ENCODE measurements around the gene TYMP. TPM values are rescaled to one million over a fixed set of nuclear protein-coding genes. Genes with fewer than 3 reads are reported as not detected.

The TYMP gene
- total and polyA plus RNA-seq, 2 of the 4 experiments (the other 2 are of a cell fraction), result 0.18 to 0.74 TPM

DNA sequence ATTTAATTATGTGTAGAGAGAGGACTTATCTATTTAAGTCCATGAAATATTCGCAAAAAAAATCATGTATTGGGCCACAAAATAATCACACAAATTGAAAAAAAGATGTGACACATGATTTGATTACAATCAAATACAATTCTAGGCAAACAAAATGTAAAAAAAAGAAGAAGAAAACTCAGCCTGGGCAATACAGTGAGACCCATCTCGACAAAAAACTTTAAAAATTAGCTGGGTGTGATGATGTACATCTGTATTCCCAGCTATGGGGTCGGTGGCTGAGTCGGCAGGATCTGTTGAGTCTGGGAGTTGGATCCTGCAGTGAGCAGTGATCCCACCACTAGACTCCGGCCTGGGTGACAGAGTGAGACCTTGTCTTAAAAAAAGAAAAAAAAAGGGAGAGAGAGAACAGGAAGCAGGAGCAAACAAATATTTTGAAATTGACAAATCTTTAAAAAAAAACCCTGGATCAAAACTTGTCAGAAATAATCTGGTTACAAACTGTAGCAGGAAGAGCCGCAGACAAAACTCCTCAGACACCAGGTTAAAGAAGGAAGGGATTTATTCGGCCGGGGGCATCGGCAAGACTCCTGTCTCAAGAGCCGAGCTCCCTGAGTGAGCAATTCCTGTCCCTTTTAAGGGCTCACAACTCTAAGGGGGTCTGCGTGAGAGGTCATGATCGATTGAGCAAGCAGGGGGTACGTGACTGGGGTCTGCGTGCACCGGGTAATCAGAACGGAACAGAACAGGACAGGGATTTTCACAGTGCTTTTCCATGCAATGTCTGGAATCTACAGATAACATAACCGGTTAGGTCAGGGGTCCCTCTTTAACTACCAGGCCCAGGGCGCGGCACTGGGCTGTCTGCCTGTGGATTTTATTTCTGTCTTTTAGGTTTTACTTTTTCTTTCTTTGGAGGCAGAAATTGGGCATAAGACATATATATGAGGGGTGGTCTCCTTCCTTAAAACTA, 3.3 kb upstream of the TYMP start:
- Histone ChIP-seq H2AK9ac (replicated peaks; ENCODE audit: low read depth, low read length, poor library complexity) (no peak overlapping the region), H2BK5ac (ENCODE audit: low read depth, low read length, poor library complexity, severe bottlenecking) (no peak overlapping the region), H2AK5ac (ENCODE audit: low read depth, low read length) (no peak overlapping the region), H3K9me3 (ENCODE audit: control insufficient read depth, insufficient read depth, low read length) (no peaks in the 10 kb centered on the region), H2BK20ac (ENCODE audit: low read depth, low read length) (no peak overlapping the region), H2AFZ (replicated peaks; ENCODE audit: low read length, poor library complexity) (no peak overlapping the region), H3K9me1 (ENCODE audit: insufficient read depth, low read length) (0 out of 2 replicates have a peak, but pooled peaks cover 3% of the 10 kb centered on the region), H4K20me1 (ENCODE audit: insufficient read depth, low read length) (no peaks in the 10 kb centered on the region), H3K27ac (ENCODE audit: insufficient read depth, low read length) (no peak overlapping the region), H3K23ac (ENCODE audit: low read depth, low read length) (no peak overlapping the region), H3K4me2 (ENCODE audit: low read depth, low read length) (no peak overlapping the region), H3K4me3 (ENCODE audit: insufficient read depth, low read depth, low read length) (no peak overlapping the region), H4K91ac (ENCODE audit: insufficient read depth, low read depth, low read length) (no peak overlapping the region), H3K14ac (replicated peaks; ENCODE audit: low read depth, low read length) (no peak overlapping the region), H4K5ac (ENCODE audit: low read depth, low read length) (no peak overlapping the region), H3K18ac (ENCODE audit: low read depth, low read length) (no peak overlapping the region), H3K4me1 (ENCODE audit: control insufficient read depth, insufficient read depth, low read length) (peaks cover 11% of the 10 kb centered on the region), H2BK15ac (ENCODE audit: low read depth, low read length) (no peak overlapping the region), H3K56ac (ENCODE audit: extremely low read depth, insufficient read depth, low read length) (no peak overlapping the region), H4K8ac (ENCODE audit: low read depth in 2 of 2, low read length in 2 of 2) (no peak overlapping the region), H2BK120ac (ENCODE audit: low read depth, low read length) (no peak overlapping the region), H3K9ac (ENCODE audit: low read depth, low read length) (no peak overlapping the region), H3K4ac (ENCODE audit: low read depth, low read length) (no peak overlapping the region), H3K27me3 (ENCODE audit: control insufficient read depth, insufficient read depth, low read length) (peaks cover 5% of the 10 kb centered on the region; the same call in 1 of the 2 replicates), H3K79me1 (ENCODE audit: low read depth in 1 of 2, low read length in 2 of 2) (peaks cover 0 to 6% of the 10 kb centered on the region in 2 experiments; a peak in 1 of 4 replicates), H3K36me3 (ENCODE audit: control insufficient read depth, insufficient read depth, low read length) (no peaks in the 10 kb centered on the region)
- BruUV-seq (replicated peaks), result no TSS peak
- dilution Hi-C loops (cut with HindIII; ENCODE audit: low sequenced_read_pairs, unreplicated experiment) (no loop called here), in situ Hi-C loops (cut with MboI; ENCODE audit: low sequenced_read_pairs) (no loop called here), intact Hi-C loops (cut with micrococcal nuclease) (no loop called here)
- 82% methylated on average over 7 of the region's 19 CpGs; no CpG with 5 or more reads in 1 of the 2 experiments for WGBS, 2 experiments (ENCODE audit: extremely low coverage in 2 of 2, insufficient read length in 1 of 2)
- TF ChIP-seq, protein P1, sequence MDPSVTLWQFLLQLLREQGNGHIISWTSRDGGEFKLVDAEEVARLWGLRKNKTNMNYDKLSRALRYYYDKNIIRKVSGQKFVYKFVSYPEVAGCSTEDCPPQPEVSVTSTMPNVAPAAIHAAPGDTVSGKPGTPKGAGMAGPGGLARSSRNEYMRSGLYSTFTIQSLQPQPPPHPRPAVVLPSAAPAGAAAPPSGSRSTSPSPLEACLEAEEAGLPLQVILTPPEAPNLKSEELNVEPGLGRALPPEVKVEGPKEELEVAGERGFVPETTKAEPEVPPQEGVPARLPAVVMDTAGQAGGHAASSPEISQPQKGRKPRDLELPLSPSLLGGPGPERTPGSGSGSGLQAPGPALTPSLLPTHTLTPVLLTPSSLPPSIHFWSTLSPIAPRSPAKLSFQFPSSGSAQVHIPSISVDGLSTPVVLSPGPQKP (IDR thresholded peaks at IDR 0.05; ENCODE audit: borderline replicate concordance, low read depth, low read length), result no peak
- TF ChIP-seq RCOR1 (IDR thresholded peaks at IDR 0.05; ENCODE audit: insufficient replicate concordance, low read length) (no peak), MAZ (IDR thresholded peaks at IDR 0.05; ENCODE audit: borderline replicate concordance, low read depth, low read length) (no peak), BHLHE40 (IDR thresholded peaks at IDR 0.05; ENCODE audit: low read depth, low read length) (no peak), MXI1 (IDR thresholded peaks at IDR 0.05; ENCODE audit: borderline replicate concordance, low read depth, low read length) (no peak), CEBPB (IDR thresholded peaks at IDR 0.05; ENCODE audit: low read depth, low read length) (no peak), POLR2A (IDR thresholded peaks at IDR 0.05; ENCODE audit: low read depth, low read length) (no peak), CHD1 (IDR thresholded peaks at IDR 0.05; ENCODE audit: low read depth, low read length) (no peak), MAFK (IDR thresholded peaks at IDR 0.05; ENCODE audit: low read depth, low read length) (no peak)
- TF ChIP-seq, protein P2, sequence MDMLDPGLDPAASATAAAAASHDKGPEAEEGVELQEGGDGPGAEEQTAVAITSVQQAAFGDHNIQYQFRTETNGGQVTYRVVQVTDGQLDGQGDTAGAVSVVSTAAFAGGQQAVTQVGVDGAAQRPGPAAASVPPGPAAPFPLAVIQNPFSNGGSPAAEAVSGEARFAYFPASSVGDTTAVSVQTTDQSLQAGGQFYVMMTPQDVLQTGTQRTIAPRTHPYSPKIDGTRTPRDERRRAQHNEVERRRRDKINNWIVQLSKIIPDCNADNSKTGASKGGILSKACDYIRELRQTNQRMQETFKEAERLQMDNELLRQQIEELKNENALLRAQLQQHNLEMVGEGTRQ (IDR thresholded peaks at IDR 0.05; ENCODE audit: low read depth, low read length), result no peak
- TF ChIP-seq, protein P3, sequence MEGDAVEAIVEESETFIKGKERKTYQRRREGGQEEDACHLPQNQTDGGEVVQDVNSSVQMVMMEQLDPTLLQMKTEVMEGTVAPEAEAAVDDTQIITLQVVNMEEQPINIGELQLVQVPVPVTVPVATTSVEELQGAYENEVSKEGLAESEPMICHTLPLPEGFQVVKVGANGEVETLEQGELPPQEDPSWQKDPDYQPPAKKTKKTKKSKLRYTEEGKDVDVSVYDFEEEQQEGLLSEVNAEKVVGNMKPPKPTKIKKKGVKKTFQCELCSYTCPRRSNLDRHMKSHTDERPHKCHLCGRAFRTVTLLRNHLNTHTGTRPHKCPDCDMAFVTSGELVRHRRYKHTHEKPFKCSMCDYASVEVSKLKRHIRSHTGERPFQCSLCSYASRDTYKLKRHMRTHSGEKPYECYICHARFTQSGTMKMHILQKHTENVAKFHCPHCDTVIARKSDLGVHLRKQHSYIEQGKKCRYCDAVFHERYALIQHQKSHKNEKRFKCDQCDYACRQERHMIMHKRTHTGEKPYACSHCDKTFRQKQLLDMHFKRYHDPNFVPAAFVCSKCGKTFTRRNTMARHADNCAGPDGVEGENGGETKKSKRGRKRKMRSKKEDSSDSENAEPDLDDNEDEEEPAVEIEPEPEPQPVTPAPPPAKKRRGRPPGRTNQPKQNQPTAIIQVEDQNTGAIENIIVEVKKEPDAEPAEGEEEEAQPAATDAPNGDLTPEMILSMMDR (conservative IDR thresholded peaks at IDR 0.05; ENCODE audit: low read depth, low read length), result no peak
- POLR2A ChIA-PET (ENCODE audit: unreplicated experiment), result interaction anchor here (0.5 kb wide), 1 partner anchor 370 kb away, joined by 4 read pairs; no protein-coding TSS in a partner anchor
- ATAC-seq (ENCODE audit: low read depth), result no peak
- CTCF ChIA-PET, result no interaction called here
- no peak for DNase-seq
